Panc1 (cell line): ENCODE measurements around the gene FYB2. TPM values are rescaled to one million over a fixed set of nuclear protein-coding genes. Genes with fewer than 3 reads are reported as not detected.

Experiments used
- ATAC-seq: fragments of 200-7000 bp; cut with Tn5 transposase; 2 replicates; pipeline ENCODE4 v1.9.1; 2020; ENCODE audit warnings: mild to moderate bottlenecking, moderate library complexity
- BruUV-seq: library from RNA; stranded (reverse); fragments of 400-500 nt; replicated peaks from 2 replicates; lab custom pipeline; 2021; lab: Mats Ljungman, UMichigan
- CTCF ChIA-PET: fragments of 300-600 bp; sonication (Branson Sonifier 250); formaldehyde crosslinking; loops from one replicate; lab custom pipeline; 2022; ENCODE audit warnings: antibody characterized with exemption; lab: Charles Lee
- POLR2A ChIA-PET: fragments of 300-600 bp; sonication (Branson Sonifier 250); formaldehyde crosslinking; loops from one replicate; lab custom pipeline; 2022; ENCODE audit warnings: antibody characterized with exemption; lab: Charles Lee
- DNase-seq: peaks from one replicate; pipeline ENCODE4 v3.0.0-alpha.2; 2010; ENCODE audit warnings: low read depth, low spot score
- H3K27ac ChIP-seq: 2 replicates; pipeline ENCODE4 v1.5.1; 2011; ENCODE audit warnings: mild to moderate bottlenecking, low read length, inconsistent platforms
- H3K27me3 ChIP-seq: fragments of 200-500 bp; sonication (Bioruptor generic); 2 replicates; pipeline ENCODE4 v1.6.0; 2014; ENCODE audit warnings: low read length, inconsistent platforms; ENCODE audit not compliant: control insufficient read depth, insufficient read depth
- H3K36me3 ChIP-seq: fragments of 200-500 bp; sonication (Bioruptor generic); 2 replicates; pipeline ENCODE4 v1.5.1; 2014; ENCODE audit warnings: inconsistent platforms, mild to moderate bottlenecking, low read length, moderate library complexity; ENCODE audit not compliant: control insufficient read depth, insufficient read depth
- H3K4me1 ChIP-seq: 2 replicates; pipeline ENCODE4 v1.5.1; 2011; ENCODE audit warnings: inconsistent platforms, mild to moderate bottlenecking, low read length, moderate library complexity; ENCODE audit not compliant: control insufficient read depth, insufficient read depth
- H3K4me3 ChIP-seq, 2 experiments: 2 replicates each; pipeline ENCODE4 v1.5.1; 2011 to 2012; ENCODE audit warnings: low read depth in 2 of 2, low read length in 2 of 2, mild to moderate bottlenecking in 2 of 2, inconsistent platforms in 1 of 2, moderate library complexity in 1 of 2
- H3K9me3 ChIP-seq: fragments of 200-500 bp; sonication (Bioruptor generic); 2 replicates; pipeline ENCODE4 v1.5.1; 2014; ENCODE audit warnings: low read depth, mild to moderate bottlenecking, inconsistent platforms, low read length, moderate library complexity; ENCODE audit not compliant: control insufficient read depth, insufficient read depth
- POLR2AphosphoS5 ChIP-seq: IDR thresholded peaks from 2 replicates; pipeline ENCODE4 v1.6.1; 2012; ENCODE audit warnings: mild to moderate bottlenecking, low read depth, low read length, moderate library complexity
- REST ChIP-seq, 2 experiments: IDR thresholded peaks; 2 replicates each; pipeline ENCODE4 v1.6.1; 2011 to 2012; ENCODE audit warnings: low read depth in 2 of 2, control low read depth in 1 of 2, low read length in 1 of 2, mild to moderate bottlenecking in 1 of 2, moderate library complexity in 1 of 2; ENCODE audit not compliant: insufficient read depth in 1 of 2
- SIN3A ChIP-seq: IDR thresholded peaks from 2 replicates; pipeline ENCODE4 v1.6.1; 2012; ENCODE audit warnings: low read depth, mild to moderate bottlenecking, low read length, moderate library complexity, borderline replicate concordance; ENCODE audit not compliant: insufficient read depth
- TCF7L2 ChIP-seq: IDR thresholded peaks from 2 replicates; pipeline ENCODE4 v1.6.1; 2011; ENCODE audit warnings: mild to moderate bottlenecking, low read depth, low read length, inconsistent platforms
- in situ Hi-C: cut with HindIII; loops from 2 replicates; pipeline ENCODE4 v1.10.0; 2016; ENCODE audit warnings: low sequenced_read_pairs, low pct_unique_long_range_greater_than_20kb
- intact Hi-C: fragments of 100-400 bp; cut with micrococcal nuclease; formaldehyde crosslinking; loops from one replicate; pipeline ENCODE4 v1.10.0; 2022; ENCODE audit not compliant: unreplicated experiment
- total RNA-seq: library from RNA; stranded (reverse); gene quantifications from one replicate; pipeline ENCODE4 v1.2.1, GENCODE V29; 2021; ENCODE audit not compliant: unreplicated experiment
- TF ChIP-seq, protein P1 (sequence below): fragments of 450-650 bp; IDR thresholded peaks from 2 replicates; pipeline ENCODE4 v1.5.1; 2017; ENCODE audit warnings: mild to moderate bottlenecking

The FYB2 gene
- total RNA-seq, 1 experiment from 2014 or later = 0.49 TPM

GRCh38 chr1:56856186-56856585, 37.0 kb upstream of the FYB2 start:
- in situ Hi-C loops = no loop called here
- intact Hi-C loops = no loop called here

GRCh38 chr1:56855190-56855589, 36.0 kb upstream of the FYB2 start:
- BruUV-seq = no TSS peak
- Histone ChIP-seq H3K36me3 (no peaks in the 10 kb centered on the region), H3K27me3 (no peaks in the 10 kb centered on the region), H3K4me3 (no peak overlapping the region), H3K9me3 (no peaks in the 10 kb centered on the region), H3K4me1 (no peaks in the 10 kb centered on the region), H3K27ac (no peak overlapping the region)
- DNase-seq (no peak), ATAC-seq (no peak)
- TF ChIP-seq, protein P1, sequence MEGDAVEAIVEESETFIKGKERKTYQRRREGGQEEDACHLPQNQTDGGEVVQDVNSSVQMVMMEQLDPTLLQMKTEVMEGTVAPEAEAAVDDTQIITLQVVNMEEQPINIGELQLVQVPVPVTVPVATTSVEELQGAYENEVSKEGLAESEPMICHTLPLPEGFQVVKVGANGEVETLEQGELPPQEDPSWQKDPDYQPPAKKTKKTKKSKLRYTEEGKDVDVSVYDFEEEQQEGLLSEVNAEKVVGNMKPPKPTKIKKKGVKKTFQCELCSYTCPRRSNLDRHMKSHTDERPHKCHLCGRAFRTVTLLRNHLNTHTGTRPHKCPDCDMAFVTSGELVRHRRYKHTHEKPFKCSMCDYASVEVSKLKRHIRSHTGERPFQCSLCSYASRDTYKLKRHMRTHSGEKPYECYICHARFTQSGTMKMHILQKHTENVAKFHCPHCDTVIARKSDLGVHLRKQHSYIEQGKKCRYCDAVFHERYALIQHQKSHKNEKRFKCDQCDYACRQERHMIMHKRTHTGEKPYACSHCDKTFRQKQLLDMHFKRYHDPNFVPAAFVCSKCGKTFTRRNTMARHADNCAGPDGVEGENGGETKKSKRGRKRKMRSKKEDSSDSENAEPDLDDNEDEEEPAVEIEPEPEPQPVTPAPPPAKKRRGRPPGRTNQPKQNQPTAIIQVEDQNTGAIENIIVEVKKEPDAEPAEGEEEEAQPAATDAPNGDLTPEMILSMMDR = no peak
- TF ChIP-seq POLR2AphosphoS5 (no peak), REST (IDR thresholded peaks at IDR 0.05; ENCODE audit: insufficient read depth in 1 of 2, low read depth in 2 of 2, low read length in 1 of 2) (no peak), TCF7L2 (no peak), SIN3A (no peak)
- ChIA-PET CTCF (interaction anchor here (0.7 kb wide), 1 partner anchor 22 kb away, joined by 8 read pairs; no protein-coding TSS in a partner anchor), POLR2A (no interaction called here)
- in situ Hi-C loops (no loop called here), intact Hi-C loops (no loop called here)

More at GRCh38 chr1:56856186-56856585, 37.0 kb upstream of the FYB2 start:
- ATAC-seq (no peak), DNase-seq (no peak)
- Histone ChIP-seq H3K27me3 (no peaks in the 10 kb centered on the region), H3K4me1 (no peaks in the 10 kb centered on the region), H3K4me3 (no peak overlapping the region), H3K27ac (no peak overlapping the region), H3K36me3 (no peaks in the 10 kb centered on the region), H3K9me3 (no peaks in the 10 kb centered on the region)
- BruUV-seq = no TSS peak
- CTCF ChIA-PET = interaction anchor here (0.7 kb wide), 1 partner anchor 23 kb away, joined by 8 read pairs; no protein-coding TSS in a partner anchor
- no peak for TF ChIP-seq TCF7L2
- no peak for TF ChIP-seq POLR2AphosphoS5
- no peak for TF ChIP-seq REST (IDR thresholded peaks at IDR 0.05; ENCODE audit: insufficient read depth in 1 of 2, low read depth in 2 of 2, low read length in 1 of 2)
- POLR2A ChIA-PET = no interaction called here
